ENCODE measurements around the gene PCTP.

DNA sequence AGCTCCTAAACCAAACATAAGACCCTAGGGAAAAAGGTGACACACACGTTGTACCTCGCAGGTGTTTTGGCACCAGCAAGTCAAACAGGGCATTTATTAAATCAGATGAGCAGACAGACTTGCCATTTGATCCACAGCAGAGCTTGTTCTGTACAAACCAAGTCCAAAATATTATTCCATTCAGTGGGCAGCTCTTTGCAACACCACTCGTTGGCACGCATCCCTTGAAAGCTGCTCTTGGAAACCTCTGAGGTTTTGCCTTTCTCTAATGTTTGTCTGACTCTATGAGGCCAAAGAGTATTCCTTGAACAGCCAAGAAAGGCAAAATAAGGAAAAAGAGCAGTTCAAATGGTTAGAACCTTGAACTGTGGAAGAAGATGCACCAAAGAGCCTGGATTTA is 40.9 kb upstream of the PCTP start:
- TF ChIP-seq, protein P1, sequence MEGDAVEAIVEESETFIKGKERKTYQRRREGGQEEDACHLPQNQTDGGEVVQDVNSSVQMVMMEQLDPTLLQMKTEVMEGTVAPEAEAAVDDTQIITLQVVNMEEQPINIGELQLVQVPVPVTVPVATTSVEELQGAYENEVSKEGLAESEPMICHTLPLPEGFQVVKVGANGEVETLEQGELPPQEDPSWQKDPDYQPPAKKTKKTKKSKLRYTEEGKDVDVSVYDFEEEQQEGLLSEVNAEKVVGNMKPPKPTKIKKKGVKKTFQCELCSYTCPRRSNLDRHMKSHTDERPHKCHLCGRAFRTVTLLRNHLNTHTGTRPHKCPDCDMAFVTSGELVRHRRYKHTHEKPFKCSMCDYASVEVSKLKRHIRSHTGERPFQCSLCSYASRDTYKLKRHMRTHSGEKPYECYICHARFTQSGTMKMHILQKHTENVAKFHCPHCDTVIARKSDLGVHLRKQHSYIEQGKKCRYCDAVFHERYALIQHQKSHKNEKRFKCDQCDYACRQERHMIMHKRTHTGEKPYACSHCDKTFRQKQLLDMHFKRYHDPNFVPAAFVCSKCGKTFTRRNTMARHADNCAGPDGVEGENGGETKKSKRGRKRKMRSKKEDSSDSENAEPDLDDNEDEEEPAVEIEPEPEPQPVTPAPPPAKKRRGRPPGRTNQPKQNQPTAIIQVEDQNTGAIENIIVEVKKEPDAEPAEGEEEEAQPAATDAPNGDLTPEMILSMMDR (IDR thresholded peaks at IDR 0.05) = no peak
- TF ChIP-seq POLR2A (IDR thresholded peaks at IDR 0.05) = no peak
